ENCODE data around the gene ANKH. TPM values are rescaled to one million over a fixed set of nuclear protein-coding genes. Genes with fewer than 3 reads are reported as not detected.
"Not testable (repeated sequence)": the region's sequence is repeated elsewhere in the genome, so short reads cannot be mapped to it uniquely, and the experiment has no call there.

The ANKH gene
- total RNA-seq, 2 experiments from 2014 or later: 123 to 128 TPM

DNA sequence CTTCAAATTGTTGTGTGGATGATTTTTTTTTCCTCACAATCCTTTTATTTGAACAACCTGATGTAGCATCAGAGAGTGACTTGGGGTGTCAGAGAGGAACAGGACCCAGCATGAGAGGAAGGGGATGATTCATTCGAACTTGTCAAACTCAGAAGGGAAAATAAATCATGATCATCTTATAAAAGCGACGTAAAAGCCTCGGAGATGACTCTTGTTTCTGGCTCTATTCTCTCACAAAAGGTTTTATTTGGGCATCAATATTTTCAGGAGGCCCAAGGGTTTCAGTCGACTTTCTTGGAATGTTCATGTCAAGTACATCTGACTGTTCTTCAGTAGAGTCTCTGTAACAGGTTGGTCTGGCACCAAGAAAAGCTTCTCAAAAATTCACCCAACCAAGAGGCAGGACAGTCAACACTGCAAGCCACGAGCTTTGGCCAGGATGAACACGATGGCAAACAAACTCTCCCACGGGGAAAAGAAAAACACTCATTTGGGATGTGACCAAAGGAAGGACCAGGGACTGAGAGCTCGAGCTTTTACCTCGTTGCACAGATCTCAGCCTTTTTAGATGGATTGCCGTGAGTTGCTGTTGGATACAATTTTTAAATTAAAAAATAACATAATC is 55.1 kb downstream of the ANKH start:
- DNase-seq: no peak
- intact Hi-C loops (cut with micrococcal nuclease): loop anchor here (2.0 to 10.0 kb wide), 2 partner anchors 54 to 222 kb away; partner anchors contain the start of gene ANKH
- H3K4me3 Mint-ChIP-seq: no peak overlapping the region
- H3K36me3 Mint-ChIP-seq: peaks cover 9% of the 10 kb centered on the region
- ChIA-PET POLR2A (interaction anchor here (0.9 to 1.1 kb wide), 3 partner anchors 56 to 150 kb away, joined by 3 to 4 read pairs (median 3); no protein-coding TSS in a partner anchor), CTCF (interaction anchor here (1.6 to 2.0 kb wide), 3 partner anchors 54 to 89 kb away, joined by 5 to 6 read pairs (median 5); no protein-coding TSS in a partner anchor)
- no peaks in the 10 kb centered on the region for H3K9me3 Mint-ChIP-seq
- H3K27me3 Mint-ChIP-seq: no peaks in the 10 kb centered on the region
- H3K27ac Mint-ChIP-seq: no peak overlapping the region
- peaks cover 73% of the 10 kb centered on the region for H3K4me1 Mint-ChIP-seq (ENCODE audit: low read depth)

DNA sequence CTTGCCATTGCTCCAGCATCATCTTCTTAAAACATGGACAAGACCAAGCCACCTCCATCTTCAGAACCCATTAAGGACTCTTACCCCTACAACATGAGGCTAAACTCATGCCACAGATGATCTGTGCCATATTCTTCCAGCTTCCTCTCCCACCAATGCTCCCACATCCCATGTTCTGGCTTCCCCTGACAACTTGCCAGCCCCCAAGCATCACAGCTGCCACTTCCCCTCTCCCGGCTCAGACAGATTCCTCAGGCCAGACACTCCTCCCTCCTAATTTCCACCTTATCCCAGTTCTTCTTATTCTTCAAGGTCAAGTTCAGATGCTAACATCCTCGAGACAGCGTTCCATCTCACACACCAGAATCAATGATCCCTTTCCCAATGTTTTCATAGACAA is 57.8 kb downstream of the ANKH start:
- H3K27ac Mint-ChIP-seq: no peak overlapping the region
- CTCF ChIA-PET: interaction anchor here (1.4 kb wide), 1 partner anchor 24 kb away, joined by 5 read pairs; no protein-coding TSS in a partner anchor
- intact Hi-C loops (cut with micrococcal nuclease): loop anchor here (10.0 kb wide), 1 partner anchor 219 kb away; no protein-coding TSS in a partner anchor

DNA sequence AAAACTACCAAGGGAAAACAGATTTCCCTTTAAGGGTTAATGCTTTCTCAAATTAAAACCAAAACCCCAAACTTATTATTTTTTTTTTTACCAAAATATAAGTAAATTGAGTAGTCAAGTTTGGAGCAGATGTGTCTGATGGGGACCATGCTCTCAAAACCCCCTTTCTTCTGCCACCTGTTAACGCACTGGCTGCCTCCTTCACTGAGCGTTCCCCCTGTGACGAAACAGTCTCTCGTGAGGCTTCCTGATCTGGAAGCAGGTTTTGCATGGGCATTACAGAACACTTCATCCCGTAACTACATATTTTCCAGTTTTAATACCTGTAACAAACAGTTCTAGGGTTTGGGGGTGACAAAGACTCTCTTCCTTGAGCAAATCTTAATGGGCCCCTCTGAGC is 59.4 kb downstream of the ANKH start:
- Mint-ChIP-seq H3K4me3 (no peak overlapping the region), H3K9me3 (no peaks in the 10 kb centered on the region), H3K4me1 (ENCODE audit: low read depth) (peaks cover 79% of the 10 kb centered on the region), H3K36me3 (peaks cover 7% of the 10 kb centered on the region), H3K27ac (no peak overlapping the region), H3K27me3 (no peaks in the 10 kb centered on the region)
- DNase-seq: no peak
- ChIA-PET POLR2A (no interaction called here), CTCF (no interaction called here)
- intact Hi-C loops (cut with micrococcal nuclease): loop anchor here (10.0 kb wide), 1 partner anchor 217 kb away; no protein-coding TSS in a partner anchor

More for the DNA sequence above, 57.8 kb downstream of the ANKH start:
- Mint-ChIP-seq H3K27me3 (no peaks in the 10 kb centered on the region), H3K4me1 (ENCODE audit: low read depth) (peaks cover 84% of the 10 kb centered on the region), H3K4me3 (no peak overlapping the region), H3K9me3 (no peaks in the 10 kb centered on the region), H3K36me3 (peaks cover 5% of the 10 kb centered on the region)
- DNase-seq: no peak
- POLR2A ChIA-PET: no interaction called here

DNA sequence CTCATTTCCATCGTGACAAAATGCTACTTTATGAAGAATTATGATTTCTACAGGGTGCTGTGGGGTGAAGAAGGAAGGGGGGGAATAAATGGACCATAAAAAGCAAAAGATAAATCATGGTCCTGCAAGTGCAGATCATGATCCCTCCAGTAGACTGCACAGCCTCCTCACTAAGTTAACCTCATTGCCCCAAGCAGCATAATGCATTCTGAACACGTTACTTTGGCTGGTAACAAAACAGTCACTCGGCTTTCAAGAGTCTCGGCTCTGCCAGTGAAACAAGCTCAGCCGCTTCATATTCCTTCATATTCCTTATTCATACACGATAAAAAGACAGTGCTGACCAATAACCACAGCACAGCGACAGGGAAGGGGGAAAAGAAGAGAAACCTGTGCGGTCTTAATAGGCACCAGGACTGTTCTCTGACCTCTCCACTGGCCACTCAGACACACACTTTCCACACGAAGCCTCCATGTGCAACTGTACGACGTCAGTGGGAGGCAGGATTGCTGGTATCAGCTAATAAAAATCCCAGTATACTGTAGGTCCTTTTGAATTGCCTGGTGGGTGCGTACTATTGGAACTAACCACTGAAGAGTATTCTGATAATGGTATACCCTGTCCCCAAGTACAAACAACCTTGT is 60.5 kb downstream of the ANKH start:
- H3K27me3 Mint-ChIP-seq: no peaks in the 10 kb centered on the region
- DNase-seq: no peak
- H3K27ac Mint-ChIP-seq: no peak overlapping the region
- intact Hi-C loops (cut with micrococcal nuclease): loop anchor here (10.0 kb wide), 1 partner anchor 216 kb away; no protein-coding TSS in a partner anchor
- ChIA-PET CTCF (interaction anchor here (2.1 kb wide), 1 partner anchor 192 kb away, joined by 6 read pairs; no protein-coding TSS in a partner anchor), POLR2A (no interaction called here)
- H3K4me1 Mint-ChIP-seq (ENCODE audit: low read depth): peaks cover 68% of the 10 kb centered on the region
- no peaks in the 10 kb centered on the region for H3K9me3 Mint-ChIP-seq
- no peak overlapping the region for H3K4me3 Mint-ChIP-seq
- H3K36me3 Mint-ChIP-seq: peaks cover 11% of the 10 kb centered on the region

DNA sequence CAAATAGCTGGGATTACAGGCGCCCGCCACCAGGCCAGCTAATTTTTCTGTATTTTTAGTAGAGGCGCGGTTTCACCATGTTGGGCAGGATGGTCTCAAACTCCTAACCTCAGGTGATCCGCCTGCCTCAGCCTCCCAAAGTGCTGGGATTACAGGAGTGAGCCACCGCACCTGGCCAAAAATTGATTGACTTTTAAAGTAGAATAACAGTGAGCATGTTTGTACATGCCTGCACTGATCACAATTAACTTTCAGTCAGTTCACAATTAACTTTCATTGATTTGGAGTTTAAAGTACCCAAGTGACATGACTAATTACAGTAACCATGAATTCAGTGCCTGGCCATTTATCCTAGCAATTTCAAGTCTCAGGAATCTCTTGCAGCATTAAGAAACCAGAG is 61.3 kb downstream of the ANKH start:
- H3K4me1 Mint-ChIP-seq (ENCODE audit: low read depth): peaks cover 62% of the 10 kb centered on the region
- intact Hi-C loops (cut with micrococcal nuclease): loop anchor here (10.0 kb wide), 1 partner anchor 215 kb away; no protein-coding TSS in a partner anchor
- peak overlapping the region; percentile 64 for H3K27ac Mint-ChIP-seq
- H3K36me3 Mint-ChIP-seq: peaks cover 18% of the 10 kb centered on the region
- H3K4me3 Mint-ChIP-seq: peak overlapping the region; percentile 35
- no peaks in the 10 kb centered on the region for H3K9me3 Mint-ChIP-seq
- H3K27me3 Mint-ChIP-seq: no peaks in the 10 kb centered on the region
- CTCF ChIA-PET: interaction anchor here (1.0 to 2.1 kb wide), 6 partner anchors 9 to 193 kb away, joined by 3 to 9 read pairs (median 5); no protein-coding TSS in a partner anchor
- POLR2A ChIA-PET: interaction anchor here (0.7 to 1.8 kb wide), 7 partner anchors 8 to 115 kb away, joined by 3 to 26 read pairs (median 7); no protein-coding TSS in a partner anchor
- DNase-seq: no peak

DNA sequence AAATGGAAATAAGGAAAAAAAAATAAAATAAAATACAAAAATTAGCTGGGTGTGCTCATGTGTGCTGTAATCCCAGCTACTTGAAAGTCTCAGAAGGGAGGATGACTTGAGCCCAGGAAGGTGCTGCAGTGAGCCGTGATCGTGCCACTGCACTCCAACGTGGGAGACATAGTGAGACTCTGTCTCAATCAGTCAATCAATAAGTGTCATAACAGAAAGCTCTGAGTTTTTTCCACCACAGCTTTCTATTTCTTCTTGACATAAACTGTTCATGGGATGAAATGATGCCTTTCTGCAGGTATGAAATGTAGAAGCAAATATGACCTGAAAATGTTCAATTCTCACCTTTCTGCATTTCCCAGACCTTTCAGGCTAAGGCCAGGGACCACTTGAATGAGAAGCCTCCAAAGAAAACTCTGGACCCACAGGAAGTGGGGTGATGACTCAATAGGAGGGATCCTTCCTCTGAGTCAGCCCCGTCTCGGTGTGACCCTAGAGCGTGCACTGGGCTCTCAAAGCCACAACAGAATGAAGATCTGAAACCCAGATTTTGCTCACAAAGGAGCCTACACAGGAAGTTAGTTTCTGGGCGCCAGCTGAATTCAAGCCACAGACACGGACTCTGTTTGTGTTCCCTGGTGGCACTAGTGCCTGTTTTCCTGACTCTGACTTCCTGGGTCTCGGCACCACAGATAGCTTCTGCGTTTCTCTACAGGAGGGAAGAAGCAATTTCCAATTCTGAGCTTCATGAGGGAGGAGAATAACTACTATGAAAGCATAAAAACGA is 62.0 kb downstream of the ANKH start:
- Mint-ChIP-seq H3K4me1 (ENCODE audit: low read depth) (peaks cover 57% of the 10 kb centered on the region), H3K27me3 (no peaks in the 10 kb centered on the region), H3K27ac (peak overlapping the region; percentile 80), H3K36me3 (peaks cover 18% of the 10 kb centered on the region), H3K4me3 (peak overlapping the region; percentile 74), H3K9me3 (no peaks in the 10 kb centered on the region)
- CTCF ChIA-PET: interaction anchor here (0.7 to 2.1 kb wide), 9 partner anchors 10 to 194 kb away, joined by 3 to 9 read pairs (median 4); no protein-coding TSS in a partner anchor
- intact Hi-C loops (cut with micrococcal nuclease): loop anchor here (1.0 to 10.0 kb wide), 11 partner anchors 8 to 394 kb away; partner anchors contain the start of gene OTULIN
- POLR2A ChIA-PET: interaction anchor here (0.6 to 1.8 kb wide), 11 partner anchors 7 to 208 kb away, joined by 3 to 26 read pairs (median 5); no protein-coding TSS in a partner anchor
- DNase-seq: peak; percentile 90

DNA sequence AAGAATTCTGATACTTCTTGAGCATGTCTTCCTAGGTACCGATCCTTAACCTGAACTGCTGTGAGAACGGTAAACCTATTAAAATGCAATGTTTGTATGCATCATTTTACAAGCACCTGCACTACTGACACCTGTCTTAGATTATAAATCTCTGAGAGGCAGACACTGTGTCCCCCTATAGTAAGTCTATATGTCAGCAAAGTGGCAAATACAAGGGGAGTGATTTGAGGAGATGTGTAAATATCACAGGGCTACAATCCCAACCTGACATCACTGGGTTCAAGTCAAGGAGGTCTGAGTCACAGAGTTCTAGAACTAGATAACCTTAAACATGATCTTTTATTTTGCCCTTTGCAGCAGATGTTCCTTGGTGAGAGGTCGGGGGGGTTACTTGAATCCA is 64.1 kb downstream of the ANKH start:
- intact Hi-C loops (cut with micrococcal nuclease): no loop called here
- Mint-ChIP-seq H3K27ac (no peak overlapping the region), H3K4me1 (ENCODE audit: low read depth) (peaks cover 47% of the 10 kb centered on the region), H3K9me3 (no peaks in the 10 kb centered on the region), H3K27me3 (no peaks in the 10 kb centered on the region), H3K4me3 (no peak overlapping the region), H3K36me3 (peaks cover 15% of the 10 kb centered on the region)
- CTCF ChIA-PET: no interaction called here
- POLR2A ChIA-PET: no interaction called here
- no peak for DNase-seq

DNA sequence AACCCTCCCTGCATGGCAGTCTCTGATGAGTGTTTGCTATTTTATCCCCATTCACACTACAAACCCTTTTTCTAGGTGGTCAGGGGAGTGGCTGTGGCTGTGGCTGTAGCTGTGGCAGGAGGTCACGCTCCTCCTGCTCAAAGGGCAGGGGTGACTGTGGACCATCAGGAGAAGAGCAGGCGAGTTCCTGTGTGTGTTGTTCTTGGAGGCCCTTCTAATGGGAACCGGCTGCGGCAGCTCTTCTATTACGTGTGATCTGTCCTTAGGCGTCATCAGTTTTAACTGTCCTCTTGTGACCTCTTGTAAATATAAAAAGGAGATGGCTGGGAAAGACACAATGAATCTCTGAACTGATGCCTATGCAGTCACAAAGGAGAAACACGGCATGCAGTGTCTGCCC is 65.1 kb downstream of the ANKH start:
- DNase-seq: no peak
- H3K9me3 Mint-ChIP-seq: no peaks in the 10 kb centered on the region
- ChIA-PET POLR2A (no interaction called here), CTCF (no interaction called here)
- H3K27ac Mint-ChIP-seq: no peak overlapping the region
- peaks cover 15% of the 10 kb centered on the region for H3K36me3 Mint-ChIP-seq
- peaks cover 49% of the 10 kb centered on the region for H3K4me1 Mint-ChIP-seq (ENCODE audit: low read depth)
- no peak overlapping the region for H3K4me3 Mint-ChIP-seq
- intact Hi-C loops (cut with micrococcal nuclease): no loop called here
- no peaks in the 10 kb centered on the region for H3K27me3 Mint-ChIP-seq

DNA sequence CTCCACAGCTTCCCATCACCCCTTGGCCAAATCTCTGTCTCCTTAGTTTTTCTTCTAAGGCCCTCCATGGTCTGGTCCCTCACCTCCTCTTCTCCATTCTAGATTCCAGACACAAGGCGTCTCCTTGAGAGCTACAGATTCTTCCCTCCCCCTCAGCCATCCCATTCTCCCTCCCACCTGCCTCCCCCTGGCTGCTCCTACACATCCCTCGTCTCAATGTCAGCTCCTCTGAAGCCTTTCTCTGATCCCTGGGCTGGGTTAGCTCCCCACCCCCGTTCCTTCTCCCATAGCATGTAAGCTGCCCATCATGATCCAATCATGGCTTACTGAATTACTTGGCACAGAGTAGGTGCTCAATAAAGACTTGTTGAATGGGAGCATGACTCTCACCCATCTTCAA is 69.0 kb downstream of the ANKH start:
- intact Hi-C loops (cut with micrococcal nuclease): no loop called here
- Mint-ChIP-seq H3K4me3 (no peak overlapping the region), H3K36me3 (peaks cover 17% of the 10 kb centered on the region), H3K27ac (no peak overlapping the region), H3K9me3 (no peaks in the 10 kb centered on the region), H3K27me3 (no peaks in the 10 kb centered on the region), H3K4me1 (ENCODE audit: low read depth) (peaks cover 19% of the 10 kb centered on the region)
- no peak for DNase-seq
- ChIA-PET CTCF (interaction anchor here (0.7 kb wide), 1 partner anchor 212 kb away, joined by 4 read pairs; no protein-coding TSS in a partner anchor), POLR2A (interaction anchor here (0.5 kb wide), 1 partner anchor 7 kb away, joined by 7 read pairs; no protein-coding TSS in a partner anchor)

DNA sequence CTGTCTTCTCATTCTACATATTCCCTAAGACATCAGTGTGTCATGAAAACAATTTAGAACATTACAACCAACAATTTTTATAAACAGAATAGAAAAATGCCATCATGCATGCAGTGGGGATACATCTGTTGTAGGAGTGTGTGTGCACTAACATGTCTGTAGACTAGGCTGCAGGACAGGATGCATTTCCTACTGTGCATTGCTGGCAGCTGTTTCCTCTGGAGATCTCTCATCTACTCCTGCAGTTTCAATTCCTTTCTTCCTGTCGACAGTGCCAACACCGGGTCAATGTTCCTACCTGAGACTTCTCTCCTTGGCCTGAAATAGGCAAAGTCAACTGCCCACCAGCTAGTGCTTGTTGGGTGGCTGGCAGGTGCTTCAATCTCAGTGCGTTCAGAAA is 69.8 kb downstream of the ANKH start:
- H3K4me1 Mint-ChIP-seq (ENCODE audit: low read depth): peaks cover 23% of the 10 kb centered on the region
- H3K27ac Mint-ChIP-seq: no peak overlapping the region
- intact Hi-C loops (cut with micrococcal nuclease): no loop called here
- peaks cover 17% of the 10 kb centered on the region for H3K36me3 Mint-ChIP-seq
- DNase-seq: no peak
- no peak overlapping the region for H3K4me3 Mint-ChIP-seq
- POLR2A ChIA-PET: interaction anchor here (0.5 kb wide), 1 partner anchor 8 kb away, joined by 7 read pairs; no protein-coding TSS in a partner anchor
- H3K9me3 Mint-ChIP-seq: no peaks in the 10 kb centered on the region
- CTCF ChIA-PET: interaction anchor here (0.6 to 0.9 kb wide), 3 partner anchors 114 to 212 kb away, joined by 3 to 4 read pairs (median 3); no protein-coding TSS in a partner anchor
- no peaks in the 10 kb centered on the region for H3K27me3 Mint-ChIP-seq

DNA sequence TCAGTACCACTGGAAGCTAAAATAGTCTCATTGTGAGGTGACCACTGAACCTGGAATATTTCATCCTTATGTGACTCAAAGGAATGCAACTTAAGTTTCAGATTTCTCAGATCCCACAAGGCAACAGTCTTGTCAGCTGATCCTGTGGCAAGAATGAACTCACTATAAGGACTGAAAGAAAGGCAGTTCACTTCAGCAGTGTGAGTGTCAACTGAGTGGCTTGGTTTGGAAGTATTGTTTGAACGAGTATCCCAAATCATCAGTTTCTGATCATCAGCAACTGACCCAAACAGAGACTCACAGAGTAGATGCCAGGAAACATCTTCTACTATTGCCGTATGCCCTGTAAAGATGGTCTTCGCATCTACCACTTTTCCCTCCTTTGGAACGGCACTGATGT is 74.2 kb downstream of the ANKH start:
- intact Hi-C loops (cut with micrococcal nuclease); H3K27ac Mint-ChIP-seq: not testable (repeated sequence)
- H3K4me1 Mint-ChIP-seq (ENCODE audit: low read depth): peaks cover 21% of the 10 kb centered on the region

More for the DNA sequence above, 74.2 kb downstream of the ANKH start:
- H3K4me3 Mint-ChIP-seq, POLR2A ChIA-PET, H3K36me3 Mint-ChIP-seq, H3K27me3 Mint-ChIP-seq, DNase-seq, H3K9me3 Mint-ChIP-seq, CTCF ChIA-PET: not testable (repeated sequence)

Measured in activated CD4-positive, alpha-beta memory T cell treated with anti-CD3 and anti-CD28 coated beads for 36 hours (primary cell).